Measurements from ENCODE around the gene ADCY2.

GRCh38 chr5:7609726-7610125 is 213.8 kb downstream of the ADCY2 start:
- no peak for TF ChIP-seq CTCF (optimal IDR thresholded peaks at IDR 0.05 in 1 of 3, IDR thresholded peaks at IDR 0.05 in 1 of 3, conservative IDR thresholded peaks at IDR 0.05 in 1 of 3; ENCODE audit: extremely low read depth in 1 of 3, insufficient read depth in 2 of 3, low read length in 3 of 3)
- TF ChIP-seq EZH2 (IDR thresholded peaks at IDR 0.05; ENCODE audit: low read length): no peak

All from keratinocyte (primary cell).